NOMO-1 treated with dmso at 0.1 percent for 144 hours (cell line): ENCODE results near the gene FGB.

Experiments
- DNase-seq: peaks from one replicate; lab custom pipeline; 2025; ENCODE audit not compliant: unreplicated experiment; lab: John Stamatoyannopoulos, UW

The FGB gene

GRCh38 chr4:154565704-154566103, 2.9 kb downstream of the FGB start:
- no peak for DNase-seq

- DNase-seq: no peak
Observed at GRCh38 chr4:154566639-154567204, 3.9 kb downstream of the FGB start.

DNA sequence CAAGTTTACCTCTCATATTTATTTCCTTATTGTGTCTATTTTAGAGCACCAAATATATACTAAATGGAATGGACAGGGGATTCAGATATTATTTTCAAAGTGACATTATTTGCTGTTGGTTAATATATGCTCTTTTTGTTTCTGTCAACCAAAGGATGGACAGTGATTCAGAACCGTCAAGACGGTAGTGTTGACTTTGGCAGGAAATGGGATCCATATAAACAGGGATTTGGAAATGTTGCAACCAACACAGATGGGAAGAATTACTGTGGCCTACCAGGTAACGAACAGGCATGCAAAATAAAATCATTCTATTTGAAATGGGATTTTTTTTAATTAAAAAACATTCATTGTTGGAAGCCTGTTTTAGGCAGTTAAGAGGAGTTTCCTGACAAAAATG, 6.2 kb downstream of the FGB start:
- DNase-seq: no peak

- no peak for DNase-seq
Observed at GRCh38 chr4:154569584-154569983, 6.8 kb downstream of the FGB start.

DNA sequence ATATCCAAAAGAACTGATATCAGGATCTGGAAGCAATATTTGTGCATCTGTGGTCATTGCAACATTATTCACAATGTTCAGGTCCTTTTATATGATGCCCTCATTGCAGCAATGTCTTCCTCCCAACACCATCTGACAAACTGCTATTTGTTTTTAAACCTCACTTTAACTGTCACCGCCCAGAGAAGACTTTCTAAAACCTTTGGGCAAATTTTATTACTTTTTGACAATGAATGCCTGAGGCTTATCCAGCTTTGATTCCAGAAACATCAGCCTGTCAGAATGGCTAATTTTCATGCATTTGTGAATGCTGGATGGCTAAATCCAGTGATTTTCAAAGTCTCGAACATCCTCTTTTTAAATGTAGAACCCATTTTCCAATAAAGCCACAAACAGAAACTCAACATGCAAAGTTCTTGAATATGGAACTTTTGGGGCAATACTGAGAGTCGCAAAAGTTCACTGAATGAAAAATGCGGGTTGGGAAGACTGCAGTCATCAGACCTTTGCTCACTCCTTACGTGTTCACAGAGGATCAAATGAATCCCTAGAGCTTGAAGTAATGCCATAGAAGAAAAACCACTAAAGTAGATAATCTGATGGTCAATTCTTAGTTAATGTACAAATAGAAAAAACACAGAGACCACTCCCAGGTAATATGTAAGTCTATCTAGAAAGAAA, 10.5 kb downstream of the FGB start:
- DNase-seq: no peak

- DNase-seq: no peak
Observed at GRCh38 chr4:154574311-154574710, 11.5 kb downstream of the FGB start.

- DNase-seq: no peak
Observed at GRCh38 chr4:154577324-154577723, 14.5 kb downstream of the FGB start.

GRCh38 chr4:154578919-154579318, 16.1 kb downstream of the FGB start:
- DNase-seq: no peak

DNA sequence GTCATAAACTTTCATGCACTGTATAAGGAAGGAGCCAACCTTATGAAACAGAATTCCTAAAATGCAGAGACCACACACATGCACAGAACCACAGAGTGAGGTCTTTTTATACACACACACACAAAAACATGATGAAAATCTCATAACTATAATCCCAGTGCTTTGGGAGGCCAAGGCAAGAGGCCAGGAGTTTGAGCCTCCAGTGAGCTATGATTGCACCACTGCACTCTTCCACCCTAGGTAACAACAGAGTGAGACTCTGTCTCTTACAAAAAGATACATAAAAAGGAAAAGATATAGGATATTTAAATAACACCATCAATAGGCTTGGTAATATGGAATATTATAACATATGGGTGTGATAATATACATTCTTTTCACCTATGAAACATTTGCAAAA, 17.1 kb downstream of the FGB start:
- DNase-seq: no peak

GRCh38 chr4:154582723-154583122, 19.9 kb downstream of the FGB start:
- no peak for DNase-seq

DNA sequence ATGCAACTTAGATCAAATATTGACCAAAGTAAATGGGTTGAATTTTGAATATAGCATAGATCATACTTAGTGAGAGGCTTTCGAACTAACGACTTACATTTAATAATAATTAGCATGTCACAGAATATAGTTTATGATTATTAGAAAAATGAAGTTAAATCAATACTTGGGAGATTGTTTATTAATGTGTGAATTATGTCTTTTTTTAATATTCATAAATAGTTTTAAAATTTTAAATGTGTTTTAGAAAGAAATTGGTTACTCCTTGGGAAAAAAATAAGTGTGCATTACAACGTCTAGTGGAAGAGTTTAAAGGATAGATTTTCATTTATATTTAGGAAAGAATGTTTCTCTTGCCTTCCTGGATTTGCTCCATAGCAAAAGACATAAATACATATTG, 20.4 kb downstream of the FGB start:
- DNase-seq: no peak

DNA sequence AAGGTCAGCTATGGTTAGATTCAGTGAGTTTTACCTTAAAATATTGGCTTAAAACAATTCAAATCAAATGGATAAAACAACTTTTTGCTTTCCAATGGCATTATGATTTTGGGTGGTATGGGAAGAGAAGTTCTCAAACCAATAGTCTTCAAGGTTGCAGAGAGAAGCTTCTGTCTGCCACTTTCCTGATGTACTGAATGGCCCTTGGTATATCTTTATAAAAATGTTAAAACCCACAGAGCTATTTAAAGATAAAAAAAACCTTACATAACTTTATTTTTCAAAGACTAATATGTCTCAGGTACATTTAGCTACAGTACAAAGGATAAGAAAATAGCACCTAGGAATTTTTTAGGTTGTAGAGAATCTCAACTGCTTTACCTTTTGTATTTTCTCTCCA, 20.9 kb downstream of the FGB start:
- no peak for DNase-seq

- DNase-seq: no peak
Observed at GRCh38 chr4:154584259-154584658, 21.4 kb downstream of the FGB start.

- DNase-seq: no peak
Observed at GRCh38 chr4:154585369-154586018, 22.7 kb downstream of the FGB start.

DNA sequence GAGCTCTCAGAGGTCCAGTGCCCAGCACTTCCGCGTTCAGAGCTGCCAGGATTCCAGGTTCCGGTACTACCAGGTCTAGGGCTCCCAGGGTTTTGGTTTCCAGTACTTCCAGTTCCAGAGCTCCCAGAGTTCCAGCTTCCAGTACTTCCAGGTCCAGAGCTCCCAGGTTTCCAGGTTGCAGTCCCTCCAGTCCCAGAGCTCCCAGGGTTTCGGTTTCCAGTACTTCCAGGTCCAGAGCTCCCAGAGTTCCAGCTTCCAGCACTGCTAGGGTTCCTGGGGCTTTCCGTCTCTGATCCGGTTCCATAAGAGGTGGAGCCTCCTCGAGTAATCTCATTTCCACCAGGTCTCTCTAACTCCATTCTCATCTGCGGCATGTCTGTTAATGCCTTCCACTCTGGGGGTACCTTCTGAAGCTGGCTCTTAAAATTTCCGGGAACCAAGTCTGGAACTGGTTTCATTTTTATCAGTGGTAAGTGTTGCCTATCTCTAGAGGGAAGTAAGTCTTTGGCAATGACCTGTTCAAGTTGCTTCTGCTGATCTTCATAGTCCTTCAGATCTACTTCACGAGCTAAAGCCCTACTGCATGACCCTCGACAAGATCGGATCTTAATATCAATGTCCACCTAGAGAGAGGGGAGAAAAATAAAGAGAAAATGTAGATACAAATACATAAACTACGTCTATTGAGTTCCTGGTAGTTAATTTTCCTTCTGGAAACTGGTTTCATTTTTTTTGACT, 23.7 kb downstream of the FGB start:
- DNase-seq: no peak

GRCh38 chr4:154588198-154588597, 25.4 kb downstream of the FGB start:
- DNase-seq: no peak

DNA sequence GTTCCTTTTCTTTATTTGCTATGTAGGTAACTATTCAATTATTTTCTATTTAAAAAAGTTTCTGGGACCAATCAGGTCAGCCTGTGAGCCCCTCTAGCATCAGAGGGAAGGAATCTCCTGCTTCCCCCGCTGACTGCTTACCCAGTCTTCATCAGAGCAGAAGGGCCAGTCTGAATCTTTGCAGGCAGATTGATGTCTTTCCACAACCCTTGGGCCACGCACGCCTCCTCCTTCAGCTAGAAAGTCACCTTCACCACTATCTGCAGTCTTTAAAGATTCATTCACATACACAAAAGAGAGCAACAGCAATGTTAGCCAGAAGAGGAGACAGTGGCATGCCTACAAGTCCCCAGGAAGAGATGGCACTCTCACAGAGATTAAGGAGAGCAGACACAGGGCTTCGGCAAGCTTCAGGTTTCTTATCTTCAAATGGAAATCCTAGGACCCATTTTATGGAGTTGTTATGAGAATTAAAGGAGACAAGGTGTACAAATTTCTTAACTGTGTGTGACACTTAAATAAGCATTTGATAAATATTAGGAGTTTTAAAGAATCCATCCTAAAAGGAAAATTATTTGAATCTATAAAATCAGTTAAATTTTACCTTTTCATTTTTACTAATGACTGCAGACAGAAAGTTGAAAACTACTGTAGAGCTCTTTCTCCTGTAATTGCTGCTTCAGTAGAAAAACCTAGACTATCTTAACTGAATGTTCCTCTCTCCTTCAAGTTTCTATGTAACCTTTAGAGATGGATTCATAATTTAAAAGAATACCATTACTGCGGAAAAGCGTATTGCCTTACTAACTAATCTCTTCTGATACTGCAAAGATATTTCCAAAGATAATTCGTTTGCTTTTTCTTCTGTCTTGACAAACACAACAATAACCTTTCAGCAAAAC, 26.7 kb downstream of the FGB start:
- DNase-seq: no peak

- no peak for DNase-seq
Observed at GRCh38 chr4:154590329-154591006, 27.7 kb downstream of the FGB start, which contains the start of gene FGA. TSS of gene FGA (minus strand) at chr4:154590742. CDS start at chr4:154590687, 55 bp downstream.

- DNase-seq: no peak
Observed at GRCh38 chr4:154591890-154592289, 29.1 kb downstream of the FGB start.

DNA sequence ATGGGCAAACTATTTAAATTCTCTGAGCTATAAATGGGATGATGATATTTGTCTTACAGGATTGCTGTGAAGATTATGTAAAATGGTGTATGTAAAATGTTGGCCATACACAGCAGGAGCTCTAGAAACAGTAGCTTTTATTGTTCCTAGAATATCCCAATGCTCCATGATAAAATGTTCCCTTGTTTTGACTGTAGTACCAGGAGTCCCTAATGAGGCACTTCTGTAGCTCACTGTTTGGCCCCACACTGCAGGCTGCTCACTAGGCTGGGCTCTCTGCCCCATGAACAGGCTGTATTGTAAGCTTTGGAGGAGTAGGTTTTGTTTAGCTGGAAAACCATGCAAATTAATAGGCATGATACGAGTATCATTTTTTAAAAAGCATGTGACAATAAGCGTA, 31.1 kb downstream of the FGB start:
- DNase-seq: no peak
